Uterus (tissue), 2 donors: ENCODE measurements around the gene NRDC.

ENCODE experiments used
- POLR2A ChIP-seq, 2 donors: fragments of 450-650 bp; IDR thresholded peaks; one replicate each; pipeline ENCODE4 v1.6.1; 2016; ENCODE audit warnings: antibody characterized with exemption in 2 of 2, mild to moderate bottlenecking in 1 of 2, moderate library complexity in 1 of 2
- TF ChIP-seq, protein P1 (sequence below), 4 experiments: fragments of 200-600 bp in 2 of 4; fragments of 450-650 bp in 2 of 4; sonication (generic) in 2 of 4; IDR thresholded peaks; one replicate each; pipeline ENCODE4 v1.5.1; 2016 to 2019; ENCODE audit warnings: antibody characterized with exemption in 4 of 4, mild to moderate bottlenecking in 2 of 4, moderate library complexity in 1 of 4

- no peak for TF ChIP-seq POLR2A (IDR thresholded peaks at IDR 0.05)
- TF ChIP-seq, protein P1, sequence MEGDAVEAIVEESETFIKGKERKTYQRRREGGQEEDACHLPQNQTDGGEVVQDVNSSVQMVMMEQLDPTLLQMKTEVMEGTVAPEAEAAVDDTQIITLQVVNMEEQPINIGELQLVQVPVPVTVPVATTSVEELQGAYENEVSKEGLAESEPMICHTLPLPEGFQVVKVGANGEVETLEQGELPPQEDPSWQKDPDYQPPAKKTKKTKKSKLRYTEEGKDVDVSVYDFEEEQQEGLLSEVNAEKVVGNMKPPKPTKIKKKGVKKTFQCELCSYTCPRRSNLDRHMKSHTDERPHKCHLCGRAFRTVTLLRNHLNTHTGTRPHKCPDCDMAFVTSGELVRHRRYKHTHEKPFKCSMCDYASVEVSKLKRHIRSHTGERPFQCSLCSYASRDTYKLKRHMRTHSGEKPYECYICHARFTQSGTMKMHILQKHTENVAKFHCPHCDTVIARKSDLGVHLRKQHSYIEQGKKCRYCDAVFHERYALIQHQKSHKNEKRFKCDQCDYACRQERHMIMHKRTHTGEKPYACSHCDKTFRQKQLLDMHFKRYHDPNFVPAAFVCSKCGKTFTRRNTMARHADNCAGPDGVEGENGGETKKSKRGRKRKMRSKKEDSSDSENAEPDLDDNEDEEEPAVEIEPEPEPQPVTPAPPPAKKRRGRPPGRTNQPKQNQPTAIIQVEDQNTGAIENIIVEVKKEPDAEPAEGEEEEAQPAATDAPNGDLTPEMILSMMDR (IDR thresholded peaks at IDR 0.05), result no peak
Observed at GRCh38 chr1:51750218-51750617, 128.3 kb downstream of the NRDC start.
